HepG2 (cell line): ENCODE results near the gene B3GALNT1.

Experiments used
- CBFB ChIP-seq: sonication (generic); formaldehyde crosslinking; IDR thresholded peaks from 2 replicates; pipeline ENCODE4 v1.4.0; 2020; ENCODE audit warnings: missing genetic modification reagents
- CREB1 ChIP-seq, 2 experiments: fragments of 450-650 bp in 1 of 2; IDR thresholded peaks; 2 replicates each; pipeline ENCODE4 v1.6.1; 2016 to 2017; ENCODE audit warnings: control low read depth in 1 of 2, mild to moderate bottlenecking in 1 of 2, missing compliant biosample characterization in 1 of 2, missing genetic modification characterization in 1 of 2
- GZF1 ChIP-seq: sonication (generic); formaldehyde crosslinking; IDR thresholded peaks from 2 replicates; pipeline ENCODE4 v1.5.1; 2020; ENCODE audit warnings: mild to moderate bottlenecking, missing genetic modification reagents
- MTA3 ChIP-seq: sonication (generic); formaldehyde crosslinking; IDR thresholded peaks from 2 replicates; pipeline ENCODE4 v1.4.0; 2020; ENCODE audit warnings: missing genetic modification reagents
- NR2C2 ChIP-seq: sonication (generic); formaldehyde crosslinking; IDR thresholded peaks from 2 replicates; pipeline ENCODE4 v1.4.0; 2020; ENCODE audit warnings: missing genetic modification reagents, mild to moderate bottlenecking, moderate library complexity, borderline replicate concordance
- POLR2A ChIP-seq, 2 experiments: IDR thresholded peaks; 2 replicates each; pipeline ENCODE4 v1.6.1; 2011; ENCODE audit warnings: low read depth in 2 of 2, low read length in 2 of 2, mild to moderate bottlenecking in 1 of 2, moderate library complexity in 1 of 2; ENCODE audit not compliant: insufficient read depth in 1 of 2
- RAD21 ChIP-seq: fragments of 450-650 bp; formaldehyde crosslinking; IDR thresholded peaks from 2 replicates; pipeline ENCODE4 v1.5.0; 2020; ENCODE audit warnings: mild to moderate bottlenecking
- SNRNP70 ChIP-seq: fragments of 200-400 bp; formaldehyde crosslinking; IDR thresholded peaks from 2 replicates; pipeline ENCODE4 v1.6.1; 2017; ENCODE audit warnings: mild to moderate bottlenecking, low read depth, low read length, moderate library complexity
- ZNF547 ChIP-seq: sonication (generic); formaldehyde crosslinking; IDR thresholded peaks from 2 replicates; pipeline ENCODE4 v1.5.1; 2020; ENCODE audit warnings: mild to moderate bottlenecking, missing genetic modification reagents
- ZSCAN31 ChIP-seq: sonication (generic); formaldehyde crosslinking; IDR thresholded peaks from 2 replicates; pipeline ENCODE4 v1.5.0; 2020; ENCODE audit warnings: low read depth, mild to moderate bottlenecking, missing genetic modification reagents
- TF ChIP-seq, protein P1 (sequence below): sonication (generic); formaldehyde crosslinking; IDR thresholded peaks from 2 replicates; pipeline ENCODE4 v1.4.0; 2020; ENCODE audit warnings: missing genetic modification reagents, borderline replicate concordance
- TF ChIP-seq, protein P2 (sequence below): sonication (generic); formaldehyde crosslinking; IDR thresholded peaks from 2 replicates; pipeline ENCODE4 v1.5.0; 2020; ENCODE audit warnings: mild to moderate bottlenecking, missing genetic modification reagents, moderate library complexity
- TF ChIP-seq, protein P3 (sequence below): sonication (generic); formaldehyde crosslinking; conservative IDR thresholded peaks from 2 replicates; pipeline ENCODE4 v1.4.0; 2020; ENCODE audit warnings: missing genetic modification reagents

DNA sequence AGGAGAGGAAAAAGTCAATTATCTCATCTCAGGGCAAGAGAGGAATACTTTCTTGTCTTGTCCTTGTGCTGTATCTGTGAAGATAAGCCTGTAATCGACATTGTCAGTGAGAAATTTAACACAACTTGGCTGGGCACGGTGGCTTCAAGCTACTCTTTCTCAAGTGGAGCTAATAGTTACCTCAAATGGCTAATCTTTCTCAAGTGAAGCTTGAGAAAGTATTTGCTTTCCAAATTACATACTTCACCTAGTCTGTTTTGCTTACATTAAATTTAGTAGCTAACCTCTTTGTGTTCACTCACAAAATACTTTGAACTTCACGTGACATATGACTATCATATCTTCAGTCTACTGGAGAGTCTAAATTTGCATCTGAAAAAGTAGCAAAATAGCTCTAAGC lies 48.3 kb upstream of the B3GALNT1 start:
- TF ChIP-seq ZNF547 (no peak), CBFB (CRISPR knock-in tag) (no peak), ZSCAN31 (no peak), MTA3 (CRISPR knock-in tag) (no peak), GZF1 (no peak), RAD21 (CRISPR knock-in tag) (no peak), NR2C2 (CRISPR knock-in tag) (no peak), POLR2A (IDR thresholded peaks at IDR 0.05; ENCODE audit: insufficient read depth in 1 of 2, low read depth in 2 of 2, low read length in 2 of 2) (no peak), CREB1 (IDR thresholded peaks at IDR 0.05) (no peak), CREB1 (CRISPR knock-in tag; IDR thresholded peaks at IDR 0.05) (no peak), SNRNP70 (no peak)
- TF ChIP-seq, protein P1, sequence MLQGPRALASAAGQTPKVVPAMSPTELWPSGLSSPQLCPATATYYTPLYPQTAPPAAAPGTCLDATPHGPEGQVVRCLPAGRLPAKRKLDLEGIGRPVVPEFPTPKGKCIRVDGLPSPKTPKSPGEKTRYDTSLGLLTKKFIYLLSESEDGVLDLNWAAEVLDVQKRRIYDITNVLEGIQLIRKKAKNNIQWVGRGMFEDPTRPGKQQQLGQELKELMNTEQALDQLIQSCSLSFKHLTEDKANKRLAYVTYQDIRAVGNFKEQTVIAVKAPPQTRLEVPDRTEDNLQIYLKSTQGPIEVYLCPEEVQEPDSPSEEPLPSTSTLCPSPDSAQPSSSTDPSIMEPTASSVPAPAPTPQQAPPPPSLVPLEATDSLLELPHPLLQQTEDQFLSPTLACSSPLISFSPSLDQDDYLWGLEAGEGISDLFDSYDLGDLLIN: no peak
- TF ChIP-seq, protein P2, sequence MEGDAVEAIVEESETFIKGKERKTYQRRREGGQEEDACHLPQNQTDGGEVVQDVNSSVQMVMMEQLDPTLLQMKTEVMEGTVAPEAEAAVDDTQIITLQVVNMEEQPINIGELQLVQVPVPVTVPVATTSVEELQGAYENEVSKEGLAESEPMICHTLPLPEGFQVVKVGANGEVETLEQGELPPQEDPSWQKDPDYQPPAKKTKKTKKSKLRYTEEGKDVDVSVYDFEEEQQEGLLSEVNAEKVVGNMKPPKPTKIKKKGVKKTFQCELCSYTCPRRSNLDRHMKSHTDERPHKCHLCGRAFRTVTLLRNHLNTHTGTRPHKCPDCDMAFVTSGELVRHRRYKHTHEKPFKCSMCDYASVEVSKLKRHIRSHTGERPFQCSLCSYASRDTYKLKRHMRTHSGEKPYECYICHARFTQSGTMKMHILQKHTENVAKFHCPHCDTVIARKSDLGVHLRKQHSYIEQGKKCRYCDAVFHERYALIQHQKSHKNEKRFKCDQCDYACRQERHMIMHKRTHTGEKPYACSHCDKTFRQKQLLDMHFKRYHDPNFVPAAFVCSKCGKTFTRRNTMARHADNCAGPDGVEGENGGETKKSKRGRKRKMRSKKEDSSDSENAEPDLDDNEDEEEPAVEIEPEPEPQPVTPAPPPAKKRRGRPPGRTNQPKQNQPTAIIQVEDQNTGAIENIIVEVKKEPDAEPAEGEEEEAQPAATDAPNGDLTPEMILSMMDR (CRISPR knock-in tag): no peak
- TF ChIP-seq, protein P3, sequence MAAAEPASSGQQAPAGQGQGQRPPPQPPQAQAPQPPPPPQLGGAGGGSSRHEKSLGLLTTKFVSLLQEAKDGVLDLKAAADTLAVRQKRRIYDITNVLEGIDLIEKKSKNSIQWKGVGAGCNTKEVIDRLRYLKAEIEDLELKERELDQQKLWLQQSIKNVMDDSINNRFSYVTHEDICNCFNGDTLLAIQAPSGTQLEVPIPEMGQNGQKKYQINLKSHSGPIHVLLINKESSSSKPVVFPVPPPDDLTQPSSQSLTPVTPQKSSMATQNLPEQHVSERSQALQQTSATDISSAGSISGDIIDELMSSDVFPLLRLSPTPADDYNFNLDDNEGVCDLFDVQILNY (CRISPR knock-in tag): no peak
